Neutrophil (primary cell): ENCODE results near the gene REV3L.

Experiments
- H3K27ac ChIP-seq: fragments of 200-600 bp; sonication (generic); 2 replicates; pipeline ENCODE4 v1.5.1; 2016; ENCODE audit warnings: mild to moderate bottlenecking, moderate library complexity
- H3K27me3 ChIP-seq: fragments of 200-600 bp; sonication (generic); 2 replicates; pipeline ENCODE4 v1.6.0; 2016; ENCODE audit warnings: mild to moderate bottlenecking
- H3K36me3 ChIP-seq: fragments of 200-600 bp; sonication (generic); 2 replicates; pipeline ENCODE4 v1.5.1; 2017
- H3K4me1 ChIP-seq, 2 experiments: fragments of 200-600 bp in 1 of 2; sonication (generic) in 1 of 2; 1 replicate in 1 of 2; 2 replicates in 1 of 2; pipeline versions ENCODE4 v1.5.1 to v1.6.1; 2013 to 2016; ENCODE audit warnings: low read depth in 1 of 2, low read length in 1 of 2, mild to moderate bottlenecking in 1 of 2, moderate library complexity in 1 of 2; ENCODE audit not compliant: control insufficient read depth in 1 of 2, insufficient read depth in 1 of 2
- H3K4me3 ChIP-seq, 2 experiments: fragments of 200-600 bp in 1 of 2; sonication (generic) in 1 of 2; 1 replicate in 1 of 2; 2 replicates in 1 of 2; pipeline ENCODE4 v1.5.1; 2013 to 2016; ENCODE audit warnings: low read depth in 1 of 2, low read length in 1 of 2, mild to moderate bottlenecking in 1 of 2, moderate library complexity in 1 of 2
- H3K9me3 ChIP-seq: fragments of 200-600 bp; sonication (generic); 2 replicates; pipeline ENCODE4 v1.5.1; 2016
- CTCF ChIP-seq: fragments of 200-600 bp; sonication (generic); IDR thresholded peaks from 2 replicates; pipeline ENCODE4 v1.5.1; 2016; ENCODE audit warnings: antibody characterized with exemption

The REV3L gene

GRCh38 chr6:111456208-111456607 lies 26.8 kb downstream of the REV3L start:
- H3K36me3 ChIP-seq = no peaks in the 10 kb centered on the region
- TF ChIP-seq CTCF = no peak
- H3K27me3 ChIP-seq = no peaks in the 10 kb centered on the region
- H3K4me1 ChIP-seq = no peaks in the 10 kb centered on the region
- no peak overlapping the region for H3K27ac ChIP-seq
- H3K4me3 ChIP-seq = no peak overlapping the region
- H3K9me3 ChIP-seq = no peaks in the 10 kb centered on the region

- no peaks in the 10 kb centered on the region for H3K36me3 ChIP-seq
- H3K9me3 ChIP-seq = no peaks in the 10 kb centered on the region
- H3K27me3 ChIP-seq = no peaks in the 10 kb centered on the region
- no peaks in the 10 kb centered on the region for H3K4me1 ChIP-seq
- no peak for TF ChIP-seq CTCF
- H3K4me3 ChIP-seq = no peak overlapping the region
- no peak overlapping the region for H3K27ac ChIP-seq
Observed at GRCh38 chr6:111450636-111451035, 32.4 kb downstream of the REV3L start.

GRCh38 chr6:111450087-111450486 lies 32.9 kb downstream of the REV3L start:
- H3K27ac ChIP-seq = no peak overlapping the region
- no peak overlapping the region for H3K4me3 ChIP-seq
- no peaks in the 10 kb centered on the region for H3K4me1 ChIP-seq
- H3K36me3 ChIP-seq = no peaks in the 10 kb centered on the region
- TF ChIP-seq CTCF = no peak
- no peaks in the 10 kb centered on the region for H3K27me3 ChIP-seq
- no peaks in the 10 kb centered on the region for H3K9me3 ChIP-seq

- no peaks in the 10 kb centered on the region for H3K27me3 ChIP-seq
- H3K36me3 ChIP-seq = no peaks in the 10 kb centered on the region
- no peak for TF ChIP-seq CTCF
- H3K27ac ChIP-seq = no peak overlapping the region
- no peaks in the 10 kb centered on the region for H3K9me3 ChIP-seq
- no peak overlapping the region for H3K4me3 ChIP-seq
- no peaks in the 10 kb centered on the region for H3K4me1 ChIP-seq
Observed at GRCh38 chr6:111449129-111449528, 33.9 kb downstream of the REV3L start.

GRCh38 chr6:111447051-111447450 lies 36.0 kb downstream of the REV3L start:
- TF ChIP-seq CTCF = no peak
- no peak overlapping the region for H3K27ac ChIP-seq
- no peaks in the 10 kb centered on the region for H3K27me3 ChIP-seq
- H3K4me3 ChIP-seq = no peak overlapping the region
- no peaks in the 10 kb centered on the region for H3K9me3 ChIP-seq
- H3K36me3 ChIP-seq = no peaks in the 10 kb centered on the region
- peaks cover 2 to 4% of the 10 kb centered on the region in 2 experiments for H3K4me1 ChIP-seq

- Histone ChIP-seq H3K9me3 (no peaks in the 10 kb centered on the region), H3K27ac (no peak overlapping the region), H3K4me1 (peaks cover 9 to 11% of the 10 kb centered on the region in 2 experiments), H3K36me3 (no peaks in the 10 kb centered on the region), H3K4me3 (no peak overlapping the region), H3K27me3 (no peaks in the 10 kb centered on the region)
- TF ChIP-seq CTCF = no peak
Observed at GRCh38 chr6:111445861-111446267, 37.2 kb downstream of the REV3L start.
